WTC11 (cell line): ENCODE results near the gene LRRC10B. TPM values are rescaled to one million over a fixed set of nuclear protein-coding genes. Genes with fewer than 3 reads are reported as not detected.

Experiments used
- ATAC-seq: fragments of 200-7000 bp; cut with Tn5 transposase; 2 replicates; pipeline ENCODE4 v1.10.0; 2021; ENCODE audit warnings: mild to moderate bottlenecking, moderate library complexity
- CTCF ChIA-PET: fragments of 300-600 bp; sonication (Branson Sonifier 250); formaldehyde crosslinking; loops from one replicate; lab custom pipeline; 2021; ENCODE audit warnings: antibody characterized with exemption; lab: Charles Lee
- POLR2A ChIA-PET: fragments of 350-600 bp; sonication (Branson Sonifier 250); formaldehyde crosslinking; loops from one replicate; lab custom pipeline; 2021; ENCODE audit warnings: antibody characterized with exemption; lab: Charles Lee
- DNase-seq: peaks from one replicate; pipeline ENCODE4 v3.0.0; 2021; ENCODE audit warnings: low spot score
- H3K27ac Mint-ChIP-seq: 2 replicates; pipeline ENCODE4 v1.8.0; 2021; ENCODE audit warnings: mixed read lengths
- H3K27me3 Mint-ChIP-seq: 2 replicates; pipeline ENCODE4 v1.8.0; 2021; ENCODE audit warnings: low read depth, mild to moderate bottlenecking, moderate library complexity, mixed read lengths
- H3K36me3 Mint-ChIP-seq: 2 replicates; pipeline ENCODE4 v1.8.0; 2021; ENCODE audit warnings: mixed read lengths
- H3K4me1 Mint-ChIP-seq: 2 replicates; pipeline ENCODE4 v1.8.0; 2022; ENCODE audit warnings: mixed read lengths
- H3K4me3 Mint-ChIP-seq: 2 replicates; pipeline ENCODE4 v1.8.0; 2021; ENCODE audit warnings: mild to moderate bottlenecking, moderate library complexity, mixed read lengths
- H3K9me3 Mint-ChIP-seq: 2 replicates; pipeline ENCODE4 v1.8.0; 2021; ENCODE audit warnings: mixed read lengths
- CREB1 ChIP-seq: sonication (generic); formaldehyde crosslinking; IDR thresholded peaks from 2 replicates; pipeline ENCODE4 v1.8.0; 2023; ENCODE audit warnings: mild to moderate bottlenecking, missing genetic modification reagents
- CREM ChIP-seq: sonication (generic); formaldehyde crosslinking; IDR thresholded peaks from 2 replicates; pipeline ENCODE4 v1.8.1; 2022; ENCODE audit warnings: mild to moderate bottlenecking, missing genetic modification reagents, moderate library complexity
- EMX1 ChIP-seq: fragments of 250-450 bp; sonication (Bioruptor Pico); IDR thresholded peaks from 2 replicates; pipeline ENCODE4 v1.8.0; 2021; ENCODE audit warnings: mild to moderate bottlenecking
- FOXK1 ChIP-seq: sonication (generic); formaldehyde crosslinking; IDR thresholded peaks from 2 replicates; pipeline ENCODE4 v1.8.0; 2022; ENCODE audit warnings: mild to moderate bottlenecking, moderate library complexity, missing genetic modification reagents
- GRHL2 ChIP-seq: fragments of 250-450 bp; sonication (Bioruptor Pico); IDR thresholded peaks from 2 replicates; pipeline ENCODE4 v1.8.0; 2022; ENCODE audit warnings: mild to moderate bottlenecking, moderate library complexity; ENCODE audit not compliant: insufficient replicate concordance, severe bottlenecking
- IRF1 ChIP-seq: sonication (generic); formaldehyde crosslinking; IDR thresholded peaks from 2 replicates; pipeline ENCODE4 v1.8.0; 2023; ENCODE audit warnings: missing genetic modification reagents
- JAZF1 ChIP-seq: fragments of 250-450 bp; sonication (Bioruptor Pico); IDR thresholded peaks from 2 replicates; pipeline ENCODE4 v1.9.0; 2021; ENCODE audit warnings: moderate library complexity, mild to moderate bottlenecking, inconsistent platforms
- JUN ChIP-seq: sonication (generic); formaldehyde crosslinking; IDR thresholded peaks from 2 replicates; pipeline ENCODE4 v1.8.0; 2023; ENCODE audit warnings: mild to moderate bottlenecking, missing genetic modification reagents
- KAT7 ChIP-seq: sonication (generic); formaldehyde crosslinking; IDR thresholded peaks from 2 replicates; pipeline ENCODE4 v1.8.1; 2023; ENCODE audit warnings: missing genetic modification reagents, mild to moderate bottlenecking, borderline replicate concordance
- MLX ChIP-seq: sonication (generic); formaldehyde crosslinking; IDR thresholded peaks from 2 replicates; pipeline ENCODE4 v1.8.1; 2023; ENCODE audit warnings: mild to moderate bottlenecking, missing genetic modification reagents, moderate library complexity
- MXD4 ChIP-seq: fragments of 250-450 bp; sonication (Bioruptor Pico); IDR thresholded peaks from 2 replicates; pipeline ENCODE4 v1.8.0; 2021; ENCODE audit warnings: mild to moderate bottlenecking, moderate library complexity, borderline replicate concordance
- NFYB ChIP-seq: sonication (generic); formaldehyde crosslinking; conservative IDR thresholded peaks from 2 replicates; pipeline ENCODE4 v1.8.0; 2022; ENCODE audit warnings: low read depth, missing genetic modification reagents
- PRDM15 ChIP-seq: sonication (generic); formaldehyde crosslinking; IDR thresholded peaks from 2 replicates; pipeline ENCODE4 v1.8.0; 2022; ENCODE audit warnings: missing genetic modification reagents
- PRRX2 ChIP-seq: fragments of 250-450 bp; sonication (Bioruptor Pico); IDR thresholded peaks from 2 replicates; pipeline ENCODE4 v1.8.0; 2021; ENCODE audit warnings: mild to moderate bottlenecking
- SP1 ChIP-seq: sonication (generic); formaldehyde crosslinking; conservative IDR thresholded peaks from 2 replicates; pipeline ENCODE4 v1.8.1; 2022; ENCODE audit warnings: missing genetic modification reagents
- ZBTB21 ChIP-seq: sonication (generic); formaldehyde crosslinking; IDR thresholded peaks from 2 replicates; pipeline ENCODE4 v1.8.1; 2023; ENCODE audit warnings: mild to moderate bottlenecking, missing genetic modification reagents, borderline replicate concordance
- ZMAT4 ChIP-seq: fragments of 250-450 bp; sonication (Bioruptor Pico); IDR thresholded peaks from 2 replicates; pipeline ENCODE4 v1.9.0; 2021; ENCODE audit warnings: mild to moderate bottlenecking
- ZNF138 ChIP-seq: sonication (generic); formaldehyde crosslinking; conservative IDR thresholded peaks from 2 replicates; pipeline ENCODE4 v1.8.1; 2022; ENCODE audit warnings: mild to moderate bottlenecking, moderate library complexity, missing genetic modification reagents
- ZNF219 ChIP-seq: sonication (generic); formaldehyde crosslinking; IDR thresholded peaks from 2 replicates; pipeline ENCODE4 v1.8.0; 2023; ENCODE audit warnings: missing genetic modification reagents, mild to moderate bottlenecking, borderline replicate concordance
- ZNF671 ChIP-seq: fragments of 250-450 bp; sonication (Bioruptor Pico); IDR thresholded peaks from 2 replicates; pipeline ENCODE4 v1.8.0; 2021; ENCODE audit warnings: mild to moderate bottlenecking
- ZSCAN18 ChIP-seq: fragments of 250-450 bp; sonication (Bioruptor Pico); IDR thresholded peaks from 2 replicates; pipeline ENCODE4 v2.1.2; 2022; ENCODE audit warnings: mild to moderate bottlenecking, moderate library complexity
- total RNA-seq: library from RNA; stranded (reverse); gene quantifications from 3 replicates; pipeline ENCODE4 v1.2.3, GENCODE V29; 2021

LRRC10B gene
- total RNA-seq, 1 experiment from 2014 or later = 1.5 TPM

- Mint-ChIP-seq H3K4me1 (peaks cover 27% of the 10 kb centered on the region), H3K27me3 (peaks cover 2% of the 10 kb centered on the region), H3K4me3 (no peak overlapping the region), H3K36me3 (no peaks in the 10 kb centered on the region), H3K9me3 (no peaks in the 10 kb centered on the region), H3K27ac (no peak overlapping the region)
- POLR2A ChIA-PET = no interaction called here
- CTCF ChIA-PET = interaction anchor here (1.4 to 11.4 kb wide), 3 partner anchors 19 to 89 kb away, joined by 3 to 174 read pairs (median 4); no protein-coding TSS in a partner anchor
- ATAC-seq (no peak), DNase-seq (no peak)
- TF ChIP-seq FOXK1 (CRISPR knock-in tag) = no peak
- no peak for TF ChIP-seq ZBTB21 (CRISPR knock-in tag)
- no peak for TF ChIP-seq GRHL2 (CRISPR knock-in tag)
Measured at GRCh38 chr11:61549177-61549576, 40.6 kb downstream of the LRRC10B start.

GRCh38 chr11:61549662-61550568 is 41.4 kb downstream of the LRRC10B start:
- Mint-ChIP-seq H3K27me3 (peaks cover 9% of the 10 kb centered on the region), H3K27ac (no peak overlapping the region), H3K9me3 (no peaks in the 10 kb centered on the region), H3K4me3 (no peak overlapping the region), H3K36me3 (no peaks in the 10 kb centered on the region), H3K4me1 (peaks cover 33% of the 10 kb centered on the region)
- ATAC-seq (no peak), DNase-seq (no peak)
- POLR2A ChIA-PET = no interaction called here
- TF ChIP-seq ZSCAN18 (no peak), KAT7 (CRISPR knock-in tag) (no peak), CREM (CRISPR knock-in tag) (no peak), ZNF138 (CRISPR knock-in tag) (no peak), ZNF671 (no peak), MLX (CRISPR knock-in tag) (no peak), JUN (no peak), ZNF219 (CRISPR knock-in tag) (no peak), PRDM15 (no peak), PRRX2 (no peak), CREB1 (CRISPR knock-in tag) (no peak), MXD4 (CRISPR knock-in tag) (no peak), SP1 (CRISPR knock-in tag) (no peak), IRF1 (CRISPR knock-in tag) (no peak), ZMAT4 (CRISPR knock-in tag) (no peak), JAZF1 (no peak), NFYB (no peak), EMX1 (no peak)
- CTCF ChIA-PET = interaction anchor here (11.4 kb wide), 1 partner anchor 20 kb away, joined by 174 read pairs; no protein-coding TSS in a partner anchor
